IMR-90 (cell line): ENCODE measurements around the gene TMEM205. TPM values are rescaled to one million over a fixed set of nuclear protein-coding genes. Genes with fewer than 3 reads are reported as not detected.

ENCODE experiments used
- ATAC-seq: fragments of 200-7000 bp; cut with Tn5 transposase; 2 replicates; pipeline ENCODE4 v1.9.1; 2020; ENCODE audit warnings: low read depth, mild to moderate bottlenecking, moderate library complexity
- BruUV-seq: library from RNA; stranded (reverse); fragments of 400-500 nt; replicated peaks from 2 replicates; lab custom pipeline; 2021; lab: Mats Ljungman, UMichigan
- CTCF ChIA-PET: fragments of 300-600 bp; formaldehyde crosslinking; extraction: SDS; loops from one replicate; lab custom pipeline; 2021; ENCODE audit warnings: antibody characterized with exemption; lab: Yijun Ruan, JAX
- POLR2A ChIA-PET: fragments of 300-600 bp; sonication (Branson Sonifier 250); formaldehyde crosslinking; loops from one replicate; lab custom pipeline; 2022; ENCODE audit warnings: antibody characterized with exemption; ENCODE audit not compliant: unreplicated experiment; lab: Charles Lee
- DNase-seq: peaks from one replicate; pipeline ENCODE4 v3.0.0; 2013
- H2AFZ ChIP-seq: replicated peaks from 2 replicates; pipeline ENCODE3; 2013; ENCODE audit warnings: low read length, mild to moderate bottlenecking; ENCODE audit not compliant: poor library complexity
- H2AK5ac ChIP-seq: 2 replicates; pipeline ENCODE4 v1.6.1; 2013; ENCODE audit warnings: low read depth, low read length, inconsistent platforms
- H2AK9ac ChIP-seq: replicated peaks from 2 replicates; pipeline ENCODE3; 2013; ENCODE audit warnings: mild to moderate bottlenecking, low read depth, low read length, moderate library complexity; ENCODE audit not compliant: poor library complexity
- H2BK120ac ChIP-seq: 2 replicates; pipeline ENCODE4 v1.6.1; 2013; ENCODE audit warnings: low read depth, low read length, inconsistent platforms
- H2BK15ac ChIP-seq: 3 replicates; pipeline ENCODE4 v1.6.1; 2013; ENCODE audit warnings: low read depth, low read length, inconsistent platforms
- H2BK20ac ChIP-seq: 2 replicates; pipeline ENCODE4 v1.6.1; 2013; ENCODE audit warnings: low read depth, mild to moderate bottlenecking, inconsistent platforms, low read length, moderate library complexity
- H2BK5ac ChIP-seq: 2 replicates; pipeline ENCODE4 v1.6.1; 2013; ENCODE audit warnings: mild to moderate bottlenecking, low read depth, low read length, inconsistent platforms; ENCODE audit not compliant: poor library complexity, severe bottlenecking
- H3K14ac ChIP-seq: replicated peaks from 2 replicates; pipeline ENCODE4 v1.6.1; 2013; ENCODE audit warnings: low read depth, low read length, inconsistent platforms
- H3K18ac ChIP-seq: 2 replicates; pipeline ENCODE4 v1.6.1; 2013; ENCODE audit warnings: low read depth, low read length, control low read depth
- H3K23ac ChIP-seq: 2 replicates; pipeline ENCODE4 v1.6.1; 2013; ENCODE audit warnings: low read depth, low read length, inconsistent platforms
- H3K27ac ChIP-seq: 2 replicates; pipeline ENCODE4 v1.5.1; 2013; ENCODE audit warnings: mild to moderate bottlenecking, control low read depth, low read length; ENCODE audit not compliant: insufficient read depth
- H3K27me3 ChIP-seq: 2 replicates; pipeline ENCODE4 v1.6.1; 2013; ENCODE audit warnings: low read length; ENCODE audit not compliant: control insufficient read depth, insufficient read depth
- H3K36me3 ChIP-seq: 2 replicates; pipeline ENCODE4 v1.6.1; 2013; ENCODE audit warnings: low read length, mixed read lengths; ENCODE audit not compliant: control insufficient read depth, insufficient read depth
- H3K4ac ChIP-seq: 2 replicates; pipeline ENCODE4 v1.6.1; 2013; ENCODE audit warnings: low read depth, low read length, inconsistent platforms
- H3K4me1 ChIP-seq: 2 replicates; pipeline ENCODE4 v1.6.1; 2013; ENCODE audit warnings: low read length, mixed read lengths; ENCODE audit not compliant: control insufficient read depth, insufficient read depth
- H3K4me2 ChIP-seq: 2 replicates; pipeline ENCODE4 v1.6.1; 2013; ENCODE audit warnings: low read depth, mild to moderate bottlenecking, control low read depth, low read length, moderate library complexity
- H3K4me3 ChIP-seq: 2 replicates; pipeline ENCODE4 v1.5.1; 2013; ENCODE audit warnings: low read depth, mild to moderate bottlenecking, control low read depth, low read length, moderate library complexity; ENCODE audit not compliant: insufficient read depth
- H3K56ac ChIP-seq: 2 replicates; pipeline ENCODE4 v1.6.1; 2013; ENCODE audit warnings: low read length, inconsistent platforms; ENCODE audit not compliant: insufficient read depth; ENCODE audit errors: extremely low read depth
- H3K79me1 ChIP-seq, 2 experiments: 2 replicates each; pipeline ENCODE4 v1.6.1; 2013; ENCODE audit warnings: low read length in 2 of 2, inconsistent platforms in 1 of 2, low read depth in 1 of 2
- H3K9ac ChIP-seq: 2 replicates; pipeline ENCODE4 v1.6.1; 2013; ENCODE audit warnings: low read depth, low read length, control low read depth
- H3K9me1 ChIP-seq: 2 replicates; pipeline ENCODE4 v1.6.1; 2013; ENCODE audit warnings: low read length, inconsistent platforms; ENCODE audit not compliant: insufficient read depth
- H3K9me3 ChIP-seq: 2 replicates; pipeline ENCODE4 v1.6.1; 2013; ENCODE audit warnings: low read length; ENCODE audit not compliant: control insufficient read depth, insufficient read depth
- H4K20me1 ChIP-seq: 2 replicates; pipeline ENCODE4 v1.6.1; 2013; ENCODE audit warnings: low read length, inconsistent platforms; ENCODE audit not compliant: insufficient read depth
- H4K5ac ChIP-seq: 2 replicates; pipeline ENCODE4 v1.6.1; 2013; ENCODE audit warnings: mild to moderate bottlenecking, low read depth, low read length, control low read depth
- H4K8ac ChIP-seq, 2 experiments: 2 replicates each; pipeline ENCODE4 v1.6.1; 2013; ENCODE audit warnings: low read depth in 2 of 2, low read length in 2 of 2, control low read depth in 1 of 2, inconsistent platforms in 1 of 2
- H4K91ac ChIP-seq: 2 replicates; pipeline ENCODE4 v1.6.1; 2013; ENCODE audit warnings: low read depth, low read length, inconsistent platforms; ENCODE audit not compliant: insufficient read depth
- WGBS, 2 experiments: methylation state at CpG; one replicate each; pipeline versions ENCODE4 v1.1.5 to v1.1.7; 2013; ENCODE audit warnings: missing lambda C conversion rate in 2 of 2; ENCODE audit not compliant: insufficient read length in 1 of 2; ENCODE audit errors: extremely low coverage in 2 of 2; 5-methylcytosine and 5-hydroxymethylcytosine counted together
- dilution Hi-C: fragments of 300-500 bp; cut with HindIII; formaldehyde crosslinking; loops from one replicate; pipeline ENCODE4 v1.14.3; 2018; ENCODE audit warnings: low sequenced_read_pairs; ENCODE audit not compliant: unreplicated experiment
- in situ Hi-C: fragments of 300-500 bp; cut with MboI; formaldehyde crosslinking; loops from 3 replicates; pipeline ENCODE4 v1.14.3; 2019; ENCODE audit warnings: low sequenced_read_pairs, inconsistent platforms, mixed read lengths
- intact Hi-C: fragments of 100-400 bp; cut with micrococcal nuclease; formaldehyde crosslinking; loops from 2 replicates; pipeline ENCODE4 v1.10.0; 2022
- polyA plus RNA-seq, 3 experiments: library from polyadenylated mRNA; depleted of rRNA; stranded (reverse); fragments of >200 nt; gene quantifications; 2 replicates each; pipeline ENCODE4 v1.2.3, GENCODE V29; 2012; ENCODE audit warnings: low replicate concordance in 1 of 3
- total RNA-seq: library from RNA; depleted of rRNA; stranded (reverse); fragments of >200 nt; gene quantifications from 2 replicates; pipeline ENCODE4 v1.2.3, GENCODE V29; 2012
- TF ChIP-seq, protein P1 (sequence below): fragments of 150-350 bp; IDR thresholded peaks from 2 replicates; pipeline ENCODE4 v1.6.1; 2016; ENCODE audit warnings: low read depth, mild to moderate bottlenecking, low read length, moderate library complexity, borderline replicate concordance

The TMEM205 gene
- total and polyA plus RNA-seq, 2 of the 4 experiments (the other 2 are of a cell fraction): 110 to 136 TPM

- Histone ChIP-seq H3K9me3 (no peaks in the 10 kb centered on the region), H3K9me1 (no peaks in the 10 kb centered on the region), H3K4me2 (no peak overlapping the region), H3K4me1 (no peaks in the 10 kb centered on the region), H3K36me3 (no peaks in the 10 kb centered on the region), H3K9ac (no peak overlapping the region), H2BK20ac (no peak overlapping the region), H3K23ac (no peak overlapping the region), H3K27ac (no peak overlapping the region), H3K18ac (no peak overlapping the region), H2BK120ac (no peak overlapping the region), H3K4me3 (no peak overlapping the region), H4K20me1 (no peaks in the 10 kb centered on the region), H4K91ac (no peak overlapping the region), H3K79me1 (no peaks in the 10 kb centered on the region), H2AK9ac (no peak overlapping the region), H2AFZ (no peak overlapping the region), H3K4ac (no peak overlapping the region), H4K8ac (no peak overlapping the region), H4K5ac (no peak overlapping the region), H3K27me3 (peaks cover 10% of the 10 kb centered on the region), H2BK5ac (no peak overlapping the region), H2AK5ac (no peak overlapping the region), H3K14ac (no peak overlapping the region), H2BK15ac (no peak overlapping the region), H3K56ac (no peak overlapping the region)
- intact Hi-C loops (no loop called here), dilution Hi-C loops (no loop called here), in situ Hi-C loops (no loop called here)
- WGBS, 2 experiments: no CpG with 5 or more reads among the region's 5 CpGs
- no peak for ATAC-seq
- POLR2A ChIA-PET: no interaction called here
- no TSS peak for BruUV-seq
- CTCF ChIA-PET: interaction anchor here (0.5 kb wide), 1 partner anchor 10 kb away, joined by 3 read pairs; no protein-coding TSS in a partner anchor
- TF ChIP-seq, protein P1, sequence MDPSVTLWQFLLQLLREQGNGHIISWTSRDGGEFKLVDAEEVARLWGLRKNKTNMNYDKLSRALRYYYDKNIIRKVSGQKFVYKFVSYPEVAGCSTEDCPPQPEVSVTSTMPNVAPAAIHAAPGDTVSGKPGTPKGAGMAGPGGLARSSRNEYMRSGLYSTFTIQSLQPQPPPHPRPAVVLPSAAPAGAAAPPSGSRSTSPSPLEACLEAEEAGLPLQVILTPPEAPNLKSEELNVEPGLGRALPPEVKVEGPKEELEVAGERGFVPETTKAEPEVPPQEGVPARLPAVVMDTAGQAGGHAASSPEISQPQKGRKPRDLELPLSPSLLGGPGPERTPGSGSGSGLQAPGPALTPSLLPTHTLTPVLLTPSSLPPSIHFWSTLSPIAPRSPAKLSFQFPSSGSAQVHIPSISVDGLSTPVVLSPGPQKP: no peak
- no peak for DNase-seq
Observed at GRCh38 chr19:11304936-11305335, 41.1 kb downstream of the TMEM205 start.
